GM04503 (cell line): ENCODE measurements around the gene HTR3C.
"Not testable (repeated sequence)": the region's sequence is repeated elsewhere in the genome, so short reads cannot be mapped to it uniquely, and the experiment has no call there.

Source experiments
- DNase-seq: peaks from one replicate; pipeline ENCODE4 v3.0.0-alpha.2; 2012; ENCODE audit warnings: low read depth

HTR3C gene

GRCh38 chr3:184031187-184031792 lies 21.6 kb upstream of the HTR3C start, which contains the start of gene HTR3D:
HTR3D (plus strand) TSS chr3:184031742; CDS start chr3:184031742, 0 bp downstream.
- no peak for DNase-seq

- no peak for DNase-seq
Observed at GRCh38 chr3:184037816-184038215, 15.0 kb upstream of the HTR3C start.

- DNase-seq = not testable (repeated sequence)
Observed at GRCh38 chr3:184038307-184038706, 14.5 kb upstream of the HTR3C start.

GRCh38 chr3:184039414-184039813 lies 13.4 kb upstream of the HTR3C start:
- DNase-seq = no peak

- no peak for DNase-seq
Observed at GRCh38 chr3:184040010-184040409, 12.8 kb upstream of the HTR3C start.

- no peak for DNase-seq
Observed at GRCh38 chr3:184042617-184043016, 10.2 kb upstream of the HTR3C start.

- no peak for DNase-seq
Observed at GRCh38 chr3:184045995-184046394, 6.9 kb upstream of the HTR3C start.

GRCh38 chr3:184050217-184050847 lies 2.5 kb upstream of the HTR3C start:
- no peak for DNase-seq

- DNase-seq = peak; percentile 15
Observed at GRCh38 chr3:184058029-184058428, 5.2 kb downstream of the HTR3C start.

GRCh38 chr3:184059424-184059823 lies 6.6 kb downstream of the HTR3C start:
- DNase-seq = no peak

- DNase-seq = no peak
Observed at GRCh38 chr3:184062637-184063036, 9.8 kb downstream of the HTR3C start.

GRCh38 chr3:184066211-184066610 lies 13.4 kb downstream of the HTR3C start:
- no peak for DNase-seq

- no peak for DNase-seq
Observed at GRCh38 chr3:184067573-184068055, 14.8 kb downstream of the HTR3C start.

GRCh38 chr3:184068344-184068743 lies 15.5 kb downstream of the HTR3C start:
- no peak for DNase-seq

- DNase-seq = not testable (repeated sequence)
Observed at GRCh38 chr3:184071142-184071541, 18.3 kb downstream of the HTR3C start.

- no peak for DNase-seq
Observed at GRCh38 chr3:184073621-184074020, 20.8 kb downstream of the HTR3C start.

- DNase-seq = no peak
Observed at GRCh38 chr3:184075901-184076300, 23.1 kb downstream of the HTR3C start.

- DNase-seq = no peak
Observed at GRCh38 chr3:184077881-184078280, 25.0 kb downstream of the HTR3C start.

GRCh38 chr3:184078851-184079250 lies 26.0 kb downstream of the HTR3C start:
- DNase-seq = peak; percentile 16

GRCh38 chr3:184081116-184081830 lies 28.4 kb downstream of the HTR3C start:
- DNase-seq = no peak

- DNase-seq = no peak
Observed at GRCh38 chr3:184082034-184082433, 29.2 kb downstream of the HTR3C start.

GRCh38 chr3:184082465-184082864 lies 29.6 kb downstream of the HTR3C start:
- no peak for DNase-seq

GRCh38 chr3:184085389-184085852 lies 32.6 kb downstream of the HTR3C start:
- no peak for DNase-seq
